HCT116 (cell line): Measurements from ENCODE around the gene TM9SF4. TPM values are rescaled to one million over a fixed set of nuclear protein-coding genes. Genes with fewer than 3 reads are reported as not detected.

Source experiments
- ATAC-seq: fragments of 200-7000 bp; cut with Tn5 transposase; 2 replicates; pipeline ENCODE4 v1.9.1; 2020; ENCODE audit warnings: mild to moderate bottlenecking, moderate library complexity
- BruUV-seq: library from RNA; stranded (reverse); fragments of 400-500 nt; replicated peaks from 2 replicates; lab custom pipeline; 2021; lab: Mats Ljungman, UMichigan
- CTCF ChIA-PET: fragments of 300-600 bp; sonication (Branson Sonifier 250); formaldehyde crosslinking; loops from one replicate; lab custom pipeline; 2021; ENCODE audit warnings: antibody characterized with exemption; lab: Charles Lee
- POLR2A ChIA-PET: fragments of 300-600, 350-600 bp; sonication (Branson Sonifier 250); formaldehyde crosslinking; loops from one replicate; lab custom pipeline; 2021; ENCODE audit warnings: antibody characterized with exemption; lab: Charles Lee
- RAD21 ChIA-PET, 2 experiments: fragments of 300-600 bp; sonication (Branson Sonifier 250); formaldehyde crosslinking; loops; one replicate each; lab custom pipeline; 2023; ENCODE audit warnings: low total read pairs in 2 of 2; ENCODE audit not compliant: uncharacterized antibody in 2 of 2, unreplicated experiment in 2 of 2, low non-redundant PET in 1 of 2; lab: Charles Lee
- DNase-seq: peaks from one replicate; pipeline ENCODE4 v3.0.0-alpha.2; 2010; ENCODE audit warnings: low read depth, low spot score
- H2AFZ ChIP-seq: fragments of 200-600 bp; shearing (Covaris generic), sonication (generic); 2 replicates; pipeline ENCODE4 v1.6.1; 2017; ENCODE audit warnings: low read depth, mixed run types, mixed read lengths, antibody characterized with exemption, low read length; ENCODE audit not compliant: poor library complexity, severe bottlenecking
- H3K27ac ChIP-seq: 2 replicates; pipeline ENCODE4 v1.5.1; 2012; ENCODE audit warnings: low read depth, low read length
- H3K27me3 ChIP-seq: fragments of 200-600 bp; sonication (generic); 2 replicates; pipeline ENCODE4 v1.6.1; 2016; ENCODE audit warnings: mixed run types, low read length, mixed read lengths; ENCODE audit not compliant: insufficient read depth
- H3K36me3 ChIP-seq, 2 experiments: fragments of 200-500 bp in 1 of 2; fragments of 200-600 bp in 1 of 2; sonication (Bioruptor generic) in 1 of 2; sonication (generic) in 1 of 2; 2 replicates each; pipeline versions ENCODE4 v1.5.1 to v1.6.1; 2014 to 2016; ENCODE audit warnings: low read length in 2 of 2, inconsistent platforms in 1 of 2, mixed read lengths in 1 of 2, mixed run types in 1 of 2; ENCODE audit not compliant: insufficient read depth in 2 of 2, control insufficient read depth in 1 of 2
- H3K4me1 ChIP-seq, 2 experiments: fragments of 200-600 bp in 1 of 2; sonication (generic) in 1 of 2; 2 replicates each; pipeline versions ENCODE4 v1.5.1 to v1.6.1; 2012 to 2017; ENCODE audit warnings: low read length in 2 of 2, inconsistent platforms in 1 of 2, mild to moderate bottlenecking in 1 of 2, mixed read lengths in 1 of 2, mixed run types in 1 of 2, moderate library complexity in 1 of 2; ENCODE audit not compliant: insufficient read depth in 2 of 2, control insufficient read depth in 1 of 2
- H3K4me2 ChIP-seq: fragments of 200-600 bp; sonication (generic); 2 replicates; pipeline ENCODE4 v1.6.1; 2017; ENCODE audit warnings: mixed run types, low read length, mixed read lengths
- H3K4me3 ChIP-seq, 2 experiments: fragments of 200-600 bp in 1 of 2; sonication (generic) in 1 of 2; replicated peaks in 1 of 2; 2 replicates each; pipeline ENCODE4 v1.5.1; 2011 to 2016; ENCODE audit warnings: low read length in 2 of 2, control low read depth in 1 of 2, low read depth in 1 of 2, mild to moderate bottlenecking in 1 of 2, mixed read lengths in 1 of 2, mixed run types in 1 of 2
- H3K79me2 ChIP-seq: fragments of 200-600 bp; sonication (generic); 2 replicates; pipeline ENCODE4 v1.6.1; 2017; ENCODE audit warnings: mild to moderate bottlenecking, mixed run types, low read length, moderate library complexity, mixed read lengths; ENCODE audit not compliant: insufficient read depth
- H3K9ac ChIP-seq: fragments of 200-600 bp; sonication (generic); 2 replicates; pipeline ENCODE4 v1.6.1; 2016; ENCODE audit warnings: low read length, mixed read lengths
- H3K9me2 ChIP-seq: fragments of 200-600 bp; sonication (generic), shearing (Covaris generic); 2 replicates; pipeline ENCODE4 v1.6.1; 2017; ENCODE audit warnings: mixed run types, mild to moderate bottlenecking, moderate library complexity; ENCODE audit not compliant: insufficient read depth
- H3K9me3 ChIP-seq, 2 experiments: fragments of 200-500 bp in 1 of 2; fragments of 200-600 bp in 1 of 2; sonication (Bioruptor generic) in 1 of 2; sonication (generic) in 1 of 2; 2 replicates each; pipeline ENCODE4 v1.6.1; 2014 to 2017; ENCODE audit warnings: low read length in 2 of 2, mixed read lengths in 2 of 2, inconsistent platforms in 1 of 2, low read depth in 1 of 2, mild to moderate bottlenecking in 1 of 2, mixed run types in 1 of 2, moderate library complexity in 1 of 2; ENCODE audit not compliant: control insufficient read depth in 1 of 2, insufficient read depth in 1 of 2
- H4K20me1 ChIP-seq: fragments of 200-600 bp; sonication (generic), shearing (Covaris generic); 2 replicates; pipeline ENCODE4 v1.6.1; 2017; ENCODE audit warnings: mixed run types, mild to moderate bottlenecking, moderate library complexity; ENCODE audit not compliant: insufficient read depth
- CBX3 ChIP-seq: IDR thresholded peaks from 2 replicates; pipeline ENCODE4 v1.6.1; 2012; ENCODE audit warnings: low read depth
- CEBPB ChIP-seq: IDR thresholded peaks from 2 replicates; pipeline ENCODE4 v1.6.1; 2012; ENCODE audit warnings: low read depth
- EGR1 ChIP-seq: IDR thresholded peaks from 2 replicates; pipeline ENCODE4 v1.6.1; 2012; ENCODE audit warnings: low read depth
- ELF1 ChIP-seq: IDR thresholded peaks from 2 replicates; pipeline ENCODE4 v1.6.1; 2012; ENCODE audit warnings: low read depth, borderline replicate concordance
- EZH2 ChIP-seq: fragments of 200-600 bp; sonication (generic); IDR thresholded peaks from 2 replicates; pipeline ENCODE4 v1.6.1; 2017; ENCODE audit warnings: antibody characterized with exemption, mixed run types
- EZH2phosphoT487 ChIP-seq: fragments of 200-600 bp; IDR thresholded peaks from 2 replicates; pipeline ENCODE4 v1.6.1; 2018; ENCODE audit warnings: antibody characterized with exemption, borderline replicate concordance
- JUND ChIP-seq: IDR thresholded peaks from 2 replicates; pipeline ENCODE4 v1.6.1; 2012
- POLR2A ChIP-seq: IDR thresholded peaks from 2 replicates; pipeline ENCODE4 v1.7.0; 2011; ENCODE audit warnings: borderline replicate concordance; ENCODE audit not compliant: insufficient read depth, insufficient read length; ENCODE audit errors: extremely low read depth
- POLR2AphosphoS5 ChIP-seq: IDR thresholded peaks from 2 replicates; pipeline ENCODE4 v1.6.1; 2011; ENCODE audit warnings: mild to moderate bottlenecking, low read depth, low read length, moderate library complexity
- RAD21 ChIP-seq: IDR thresholded peaks from 2 replicates; pipeline ENCODE4 v1.6.1; 2012; ENCODE audit warnings: low read depth, mild to moderate bottlenecking
- SIN3A ChIP-seq: IDR thresholded peaks from 2 replicates; pipeline ENCODE4 v1.6.1; 2012; ENCODE audit warnings: low read depth
- SP1 ChIP-seq: IDR thresholded peaks from 2 replicates; pipeline ENCODE4 v1.6.1; 2012; ENCODE audit warnings: low read depth
- TCF7L2 ChIP-seq: IDR thresholded peaks from 2 replicates; pipeline ENCODE4 v1.7.0; 2011; ENCODE audit warnings: borderline replicate concordance, inconsistent platforms; ENCODE audit not compliant: insufficient read depth, insufficient read length; ENCODE audit errors: extremely low read depth
- ZFX ChIP-seq: fragments of 450-650 bp; IDR thresholded peaks from 2 replicates; pipeline ENCODE4 v1.6.1; 2017
- ZNF274 ChIP-seq: fragments of 200-500 bp; sonication (Bioruptor generic); IDR thresholded peaks from 2 replicates; pipeline ENCODE4 v1.6.1; 2014; ENCODE audit warnings: mild to moderate bottlenecking, low read depth, low read length, inconsistent platforms
- intact Hi-C: fragments of 100-400 bp; cut with micrococcal nuclease; formaldehyde crosslinking; loops from 2 replicates; pipeline ENCODE4 v1.10.0; 2022
- total RNA-seq: library from RNA; stranded (reverse); gene quantifications from one replicate; pipeline ENCODE4 v1.2.1, GENCODE V29; 2021; ENCODE audit not compliant: unreplicated experiment
- TF ChIP-seq, protein P1 (sequence below): IDR thresholded peaks from 2 replicates; pipeline ENCODE4 v1.6.1; 2012
- TF ChIP-seq, protein P2 (sequence below), 3 experiments: fragments of 200-600 bp in 1 of 3; sonication (generic) in 1 of 3; IDR thresholded peaks in 2 of 3; conservative IDR thresholded peaks in 1 of 3; 2 replicates each; pipeline ENCODE4 v1.5.1; 2012 to 2017; ENCODE audit warnings: low read depth in 2 of 3, low read length in 2 of 3, antibody characterized with exemption in 1 of 3, borderline replicate concordance in 1 of 3, control low read depth in 1 of 3, mild to moderate bottlenecking in 1 of 3, mixed read lengths in 1 of 3, mixed run types in 1 of 3, moderate library complexity in 1 of 3; ENCODE audit not compliant: insufficient read depth in 1 of 3
- TF ChIP-seq, protein P3 (sequence below): IDR thresholded peaks from 2 replicates; pipeline ENCODE4 v1.6.1; 2011; ENCODE audit warnings: mild to moderate bottlenecking, low read length, moderate library complexity; ENCODE audit not compliant: insufficient replicate concordance; ENCODE audit errors: extremely low read depth
- TF ChIP-seq, protein P4 (sequence below): IDR thresholded peaks from 2 replicates; pipeline ENCODE4 v1.6.1; 2012; ENCODE audit warnings: low read depth

Gene TM9SF4
- total RNA-seq, 1 experiment from 2014 or later, result 51.2 TPM

DNA sequence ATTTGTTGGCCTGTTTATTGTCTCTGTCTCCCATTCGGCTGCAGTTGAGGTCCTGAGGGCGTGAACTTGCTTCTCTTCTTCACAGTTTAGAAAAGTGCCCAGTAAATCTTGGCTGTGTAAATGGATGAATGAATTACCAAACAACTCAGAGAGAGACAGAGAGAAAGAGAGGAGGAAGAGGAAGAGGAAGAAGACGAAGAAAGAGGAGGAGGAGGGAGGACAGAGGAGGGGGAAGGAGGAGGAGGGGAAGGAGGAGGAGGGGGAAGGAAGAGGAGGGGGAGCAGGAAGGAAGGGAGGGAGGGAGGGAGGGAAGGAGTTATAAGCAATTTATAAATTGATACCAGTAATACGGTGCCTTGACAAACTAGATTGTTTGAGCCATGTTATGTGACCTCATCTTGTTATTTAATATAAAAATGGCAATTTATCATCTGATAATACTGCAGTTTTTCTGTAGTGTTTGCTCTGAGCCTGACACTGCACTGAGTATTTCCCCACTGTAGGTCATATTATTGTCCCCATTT is 38.8 kb upstream of the TM9SF4 start:
- Histone ChIP-seq H2AFZ (no peak overlapping the region), H3K79me2 (no peaks in the 10 kb centered on the region), H3K9me3 (no peaks in the 10 kb centered on the region), H3K36me3 (no peaks in the 10 kb centered on the region), H3K9ac (no peak overlapping the region), H3K9me2 (no peaks in the 10 kb centered on the region)
- intact Hi-C loops, result no loop called here
- TF ChIP-seq SIN3A, result no peak
- TF ChIP-seq JUND, result no peak
- TF ChIP-seq ZFX, result no peak
- TF ChIP-seq, protein P1, sequence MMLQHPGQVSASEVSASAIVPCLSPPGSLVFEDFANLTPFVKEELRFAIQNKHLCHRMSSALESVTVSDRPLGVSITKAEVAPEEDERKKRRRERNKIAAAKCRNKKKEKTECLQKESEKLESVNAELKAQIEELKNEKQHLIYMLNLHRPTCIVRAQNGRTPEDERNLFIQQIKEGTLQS, result no peak
- TF ChIP-seq, protein P2, sequence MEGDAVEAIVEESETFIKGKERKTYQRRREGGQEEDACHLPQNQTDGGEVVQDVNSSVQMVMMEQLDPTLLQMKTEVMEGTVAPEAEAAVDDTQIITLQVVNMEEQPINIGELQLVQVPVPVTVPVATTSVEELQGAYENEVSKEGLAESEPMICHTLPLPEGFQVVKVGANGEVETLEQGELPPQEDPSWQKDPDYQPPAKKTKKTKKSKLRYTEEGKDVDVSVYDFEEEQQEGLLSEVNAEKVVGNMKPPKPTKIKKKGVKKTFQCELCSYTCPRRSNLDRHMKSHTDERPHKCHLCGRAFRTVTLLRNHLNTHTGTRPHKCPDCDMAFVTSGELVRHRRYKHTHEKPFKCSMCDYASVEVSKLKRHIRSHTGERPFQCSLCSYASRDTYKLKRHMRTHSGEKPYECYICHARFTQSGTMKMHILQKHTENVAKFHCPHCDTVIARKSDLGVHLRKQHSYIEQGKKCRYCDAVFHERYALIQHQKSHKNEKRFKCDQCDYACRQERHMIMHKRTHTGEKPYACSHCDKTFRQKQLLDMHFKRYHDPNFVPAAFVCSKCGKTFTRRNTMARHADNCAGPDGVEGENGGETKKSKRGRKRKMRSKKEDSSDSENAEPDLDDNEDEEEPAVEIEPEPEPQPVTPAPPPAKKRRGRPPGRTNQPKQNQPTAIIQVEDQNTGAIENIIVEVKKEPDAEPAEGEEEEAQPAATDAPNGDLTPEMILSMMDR (IDR thresholded peaks at IDR 0.05 in 2 of 3, conservative IDR thresholded peaks at IDR 0.05 in 1 of 3; ENCODE audit: borderline replicate concordance in 1 of 3, insufficient read depth in 1 of 3, low read depth in 2 of 3, low read length in 2 of 3), result no peak
- no peak for TF ChIP-seq POLR2AphosphoS5
- no peak for TF ChIP-seq ZNF274
- TF ChIP-seq POLR2A, result no peak
- TF ChIP-seq, protein P3, sequence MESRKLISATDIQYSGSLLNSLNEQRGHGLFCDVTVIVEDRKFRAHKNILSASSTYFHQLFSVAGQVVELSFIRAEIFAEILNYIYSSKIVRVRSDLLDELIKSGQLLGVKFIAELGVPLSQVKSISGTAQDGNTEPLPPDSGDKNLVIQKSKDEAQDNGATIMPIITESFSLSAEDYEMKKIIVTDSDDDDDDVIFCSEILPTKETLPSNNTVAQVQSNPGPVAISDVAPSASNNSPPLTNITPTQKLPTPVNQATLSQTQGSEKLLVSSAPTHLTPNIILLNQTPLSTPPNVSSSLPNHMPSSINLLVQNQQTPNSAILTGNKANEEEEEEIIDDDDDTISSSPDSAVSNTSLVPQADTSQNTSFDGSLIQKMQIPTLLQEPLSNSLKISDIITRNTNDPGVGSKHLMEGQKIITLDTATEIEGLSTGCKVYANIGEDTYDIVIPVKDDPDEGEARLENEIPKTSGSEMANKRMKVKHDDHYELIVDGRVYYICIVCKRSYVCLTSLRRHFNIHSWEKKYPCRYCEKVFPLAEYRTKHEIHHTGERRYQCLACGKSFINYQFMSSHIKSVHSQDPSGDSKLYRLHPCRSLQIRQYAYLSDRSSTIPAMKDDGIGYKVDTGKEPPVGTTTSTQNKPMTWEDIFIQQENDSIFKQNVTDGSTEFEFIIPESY, result no peak
- no peak for TF ChIP-seq CEBPB
- TF ChIP-seq ELF1, result no peak
- no peak for TF ChIP-seq SP1
- TF ChIP-seq, protein P4, sequence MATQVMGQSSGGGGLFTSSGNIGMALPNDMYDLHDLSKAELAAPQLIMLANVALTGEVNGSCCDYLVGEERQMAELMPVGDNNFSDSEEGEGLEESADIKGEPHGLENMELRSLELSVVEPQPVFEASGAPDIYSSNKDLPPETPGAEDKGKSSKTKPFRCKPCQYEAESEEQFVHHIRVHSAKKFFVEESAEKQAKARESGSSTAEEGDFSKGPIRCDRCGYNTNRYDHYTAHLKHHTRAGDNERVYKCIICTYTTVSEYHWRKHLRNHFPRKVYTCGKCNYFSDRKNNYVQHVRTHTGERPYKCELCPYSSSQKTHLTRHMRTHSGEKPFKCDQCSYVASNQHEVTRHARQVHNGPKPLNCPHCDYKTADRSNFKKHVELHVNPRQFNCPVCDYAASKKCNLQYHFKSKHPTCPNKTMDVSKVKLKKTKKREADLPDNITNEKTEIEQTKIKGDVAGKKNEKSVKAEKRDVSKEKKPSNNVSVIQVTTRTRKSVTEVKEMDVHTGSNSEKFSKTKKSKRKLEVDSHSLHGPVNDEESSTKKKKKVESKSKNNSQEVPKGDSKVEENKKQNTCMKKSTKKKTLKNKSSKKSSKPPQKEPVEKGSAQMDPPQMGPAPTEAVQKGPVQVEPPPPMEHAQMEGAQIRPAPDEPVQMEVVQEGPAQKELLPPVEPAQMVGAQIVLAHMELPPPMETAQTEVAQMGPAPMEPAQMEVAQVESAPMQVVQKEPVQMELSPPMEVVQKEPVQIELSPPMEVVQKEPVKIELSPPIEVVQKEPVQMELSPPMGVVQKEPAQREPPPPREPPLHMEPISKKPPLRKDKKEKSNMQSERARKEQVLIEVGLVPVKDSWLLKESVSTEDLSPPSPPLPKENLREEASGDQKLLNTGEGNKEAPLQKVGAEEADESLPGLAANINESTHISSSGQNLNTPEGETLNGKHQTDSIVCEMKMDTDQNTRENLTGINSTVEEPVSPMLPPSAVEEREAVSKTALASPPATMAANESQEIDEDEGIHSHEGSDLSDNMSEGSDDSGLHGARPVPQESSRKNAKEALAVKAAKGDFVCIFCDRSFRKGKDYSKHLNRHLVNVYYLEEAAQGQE, result no peak
- TF ChIP-seq EZH2, result no peak
- no peak for TF ChIP-seq CBX3
- no peak for TF ChIP-seq EGR1
- no peak for TF ChIP-seq TCF7L2
- TF ChIP-seq EZH2phosphoT487, result no peak
- no peak for TF ChIP-seq RAD21
- TF ChIP-seq, all 23 proteins: peak for 0
- Histone ChIP-seq H3K4me1 (no peaks in the 10 kb centered on the region), H3K4me2 (no peak overlapping the region), H3K27ac (no peak overlapping the region), H4K20me1 (no peaks in the 10 kb centered on the region), H3K27me3 (0 out of 2 replicates have a peak, but pooled peaks cover 5% of the 10 kb centered on the region), H3K4me3 (no peak overlapping the region)
- ChIA-PET POLR2A (no interaction called here), RAD21 (no interaction called here), CTCF (interaction anchor here (1.7 kb wide), 1 partner anchor 9 kb away, joined by 5 read pairs; no protein-coding TSS in a partner anchor)
- ATAC-seq (no peak), DNase-seq (no peak)
- no TSS peak for BruUV-seq
